Ishikawa (cell line): ENCODE results near the gene ZNF644.

ENCODE experiments used
- CEBPB ChIP-seq: IDR thresholded peaks from 2 replicates; pipeline ENCODE4 v1.6.1; 2012
- CREB1 ChIP-seq: IDR thresholded peaks from 2 replicates; pipeline ENCODE4 v1.6.1; 2012; ENCODE audit warnings: low read depth
- EGR1 ChIP-seq: IDR thresholded peaks from 2 replicates; pipeline ENCODE4 v1.6.1; 2012
- EP300 ChIP-seq: IDR thresholded peaks from 2 replicates; pipeline ENCODE4 v1.6.1; 2012; ENCODE audit warnings: borderline replicate concordance
- FOXM1 ChIP-seq: IDR thresholded peaks from 2 replicates; pipeline ENCODE4 v1.6.1; 2012; ENCODE audit warnings: low read depth, borderline replicate concordance
- MAX ChIP-seq: IDR thresholded peaks from 2 replicates; pipeline ENCODE4 v1.6.1; 2012
- NFIC ChIP-seq: IDR thresholded peaks from 2 replicates; pipeline ENCODE4 v1.6.1; 2012
- RAD21 ChIP-seq: IDR thresholded peaks from 2 replicates; pipeline ENCODE4 v1.6.1; 2012; ENCODE audit warnings: low read depth
- REST ChIP-seq: IDR thresholded peaks from 2 replicates; pipeline ENCODE4 v1.6.1; 2012; ENCODE audit warnings: low read depth, mild to moderate bottlenecking
- TAF1 ChIP-seq: IDR thresholded peaks from 2 replicates; pipeline ENCODE4 v1.6.1; 2012; ENCODE audit warnings: low read depth, mild to moderate bottlenecking
- TCF12 ChIP-seq: IDR thresholded peaks from 2 replicates; pipeline ENCODE4 v1.6.1; 2012; ENCODE audit warnings: low read depth
- TEAD4 ChIP-seq: IDR thresholded peaks from 2 replicates; pipeline ENCODE4 v1.6.1; 2012
- YY1 ChIP-seq: IDR thresholded peaks from 2 replicates; pipeline ENCODE4 v1.6.1; 2012; ENCODE audit warnings: low read depth
- TF ChIP-seq, protein P1 (sequence below): IDR thresholded peaks from 2 replicates; pipeline ENCODE4 v1.6.1; 2012

- no peak for TF ChIP-seq MAX
- TF ChIP-seq EP300: no peak
- no peak for TF ChIP-seq RAD21
- TF ChIP-seq TAF1: no peak
- TF ChIP-seq CEBPB: no peak
- TF ChIP-seq YY1: no peak
- no peak for TF ChIP-seq REST
- no peak for TF ChIP-seq CREB1
- TF ChIP-seq EGR1: no peak
- TF ChIP-seq TEAD4: no peak
- TF ChIP-seq FOXM1: no peak
- TF ChIP-seq, protein P1, sequence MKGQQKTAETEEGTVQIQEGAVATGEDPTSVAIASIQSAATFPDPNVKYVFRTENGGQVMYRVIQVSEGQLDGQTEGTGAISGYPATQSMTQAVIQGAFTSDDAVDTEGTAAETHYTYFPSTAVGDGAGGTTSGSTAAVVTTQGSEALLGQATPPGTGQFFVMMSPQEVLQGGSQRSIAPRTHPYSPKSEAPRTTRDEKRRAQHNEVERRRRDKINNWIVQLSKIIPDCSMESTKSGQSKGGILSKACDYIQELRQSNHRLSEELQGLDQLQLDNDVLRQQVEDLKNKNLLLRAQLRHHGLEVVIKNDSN: no peak
- TF ChIP-seq TCF12: no peak
- no peak for TF ChIP-seq NFIC
Measured at GRCh38 chr1:90957497-90957896, 64.3 kb downstream of the ZNF644 start.
